ENCODE results near the gene OR10V1. TPM values are rescaled to one million over a fixed set of nuclear protein-coding genes. Genes with fewer than 3 reads are reported as not detected.
"Not testable (repeated sequence)": the region's sequence is repeated elsewhere in the genome, so short reads cannot be mapped to it uniquely, and the experiment has no call there.

Gene OR10V1
- total RNA-seq, 4 donors from 2014 or later: not detected

- no peak for ATAC-seq
- Histone ChIP-seq H3K27me3 (peaks cover 14% of the 10 kb centered on the region), H3K36me3 (no peaks in the 10 kb centered on the region), H3K4me1 (no peaks in the 10 kb centered on the region), H3K9me3 (no peaks in the 10 kb centered on the region), H3K4me3 (no peak overlapping the region), H3K27ac (no peak overlapping the region)
- WGBS, 2 donors (ENCODE audit: low coverage in 1 of 2): 67 to 78% methylated on average over 3 of the region's 3 CpGs
- TF ChIP-seq EP300 (IDR thresholded peaks at IDR 0.05): no peak
- TF ChIP-seq, protein P1, sequence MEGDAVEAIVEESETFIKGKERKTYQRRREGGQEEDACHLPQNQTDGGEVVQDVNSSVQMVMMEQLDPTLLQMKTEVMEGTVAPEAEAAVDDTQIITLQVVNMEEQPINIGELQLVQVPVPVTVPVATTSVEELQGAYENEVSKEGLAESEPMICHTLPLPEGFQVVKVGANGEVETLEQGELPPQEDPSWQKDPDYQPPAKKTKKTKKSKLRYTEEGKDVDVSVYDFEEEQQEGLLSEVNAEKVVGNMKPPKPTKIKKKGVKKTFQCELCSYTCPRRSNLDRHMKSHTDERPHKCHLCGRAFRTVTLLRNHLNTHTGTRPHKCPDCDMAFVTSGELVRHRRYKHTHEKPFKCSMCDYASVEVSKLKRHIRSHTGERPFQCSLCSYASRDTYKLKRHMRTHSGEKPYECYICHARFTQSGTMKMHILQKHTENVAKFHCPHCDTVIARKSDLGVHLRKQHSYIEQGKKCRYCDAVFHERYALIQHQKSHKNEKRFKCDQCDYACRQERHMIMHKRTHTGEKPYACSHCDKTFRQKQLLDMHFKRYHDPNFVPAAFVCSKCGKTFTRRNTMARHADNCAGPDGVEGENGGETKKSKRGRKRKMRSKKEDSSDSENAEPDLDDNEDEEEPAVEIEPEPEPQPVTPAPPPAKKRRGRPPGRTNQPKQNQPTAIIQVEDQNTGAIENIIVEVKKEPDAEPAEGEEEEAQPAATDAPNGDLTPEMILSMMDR (IDR thresholded peaks at IDR 0.05): no peak
- no peak for TF ChIP-seq POLR2AphosphoS5 (IDR thresholded peaks at IDR 0.05)
- TF ChIP-seq POLR2A (IDR thresholded peaks at IDR 0.05): no peak
Observed at GRCh38 chr11:59710136-59710847, 3.4 kb downstream of the OR10V1 start.

DNA sequence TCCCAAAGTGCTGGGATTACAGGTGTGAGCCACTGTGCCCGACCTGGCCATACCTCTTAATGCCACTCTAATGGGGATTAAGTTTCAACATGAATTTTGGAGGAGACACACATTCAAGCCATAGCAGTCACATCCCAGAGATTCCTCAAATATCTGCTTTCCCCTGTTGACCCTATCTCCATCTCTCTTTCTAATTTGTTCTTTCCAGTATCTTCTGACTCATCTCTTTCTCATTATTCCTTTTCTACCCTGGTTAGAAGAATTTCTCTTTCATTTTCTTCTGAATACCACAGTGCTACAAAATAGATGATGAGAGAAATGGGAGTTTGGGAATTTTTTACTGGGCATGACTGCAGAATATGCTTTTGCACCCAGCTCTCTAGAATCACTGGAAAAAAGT, 5.1 kb downstream of the OR10V1 start:
- TF ChIP-seq POLR2A (IDR thresholded peaks at IDR 0.05) (no peak), EP300 (IDR thresholded peaks at IDR 0.05) (no peak), POLR2AphosphoS5 (IDR thresholded peaks at IDR 0.05) (no peak)
- TF ChIP-seq, protein P1 (IDR thresholded peaks at IDR 0.05): no peak
- Histone ChIP-seq H3K4me3 (no peak overlapping the region), H3K27ac (no peak overlapping the region), H3K4me1 (no peaks in the 10 kb centered on the region), H3K36me3 (no peaks in the 10 kb centered on the region), H3K9me3 (no peaks in the 10 kb centered on the region), H3K27me3 (peaks cover 14% of the 10 kb centered on the region)
- 29 to 80% methylated on average over 1 of the region's 1 CpG for WGBS, 2 donors (ENCODE audit: low coverage in 1 of 2)
- no peak for ATAC-seq

GRCh38 chr11:59707371-59707770, 6.3 kb downstream of the OR10V1 start:
- no peaks in the 10 kb centered on the region for H3K9me3 ChIP-seq
- WGBS, 2 donors (ENCODE audit: low coverage in 1 of 2): 73 to 83% methylated on average over 1 of the region's 1 CpG
- H3K4me1 ChIP-seq: no peaks in the 10 kb centered on the region
- ATAC-seq: no peak
- no peak overlapping the region for H3K27ac ChIP-seq
- H3K27me3 ChIP-seq: peaks cover 9% of the 10 kb centered on the region
- TF ChIP-seq POLR2AphosphoS5 (IDR thresholded peaks at IDR 0.05) (no peak), EP300 (IDR thresholded peaks at IDR 0.05) (no peak)
- no peaks in the 10 kb centered on the region for H3K36me3 ChIP-seq
- H3K4me3 ChIP-seq: no peak overlapping the region

DNA sequence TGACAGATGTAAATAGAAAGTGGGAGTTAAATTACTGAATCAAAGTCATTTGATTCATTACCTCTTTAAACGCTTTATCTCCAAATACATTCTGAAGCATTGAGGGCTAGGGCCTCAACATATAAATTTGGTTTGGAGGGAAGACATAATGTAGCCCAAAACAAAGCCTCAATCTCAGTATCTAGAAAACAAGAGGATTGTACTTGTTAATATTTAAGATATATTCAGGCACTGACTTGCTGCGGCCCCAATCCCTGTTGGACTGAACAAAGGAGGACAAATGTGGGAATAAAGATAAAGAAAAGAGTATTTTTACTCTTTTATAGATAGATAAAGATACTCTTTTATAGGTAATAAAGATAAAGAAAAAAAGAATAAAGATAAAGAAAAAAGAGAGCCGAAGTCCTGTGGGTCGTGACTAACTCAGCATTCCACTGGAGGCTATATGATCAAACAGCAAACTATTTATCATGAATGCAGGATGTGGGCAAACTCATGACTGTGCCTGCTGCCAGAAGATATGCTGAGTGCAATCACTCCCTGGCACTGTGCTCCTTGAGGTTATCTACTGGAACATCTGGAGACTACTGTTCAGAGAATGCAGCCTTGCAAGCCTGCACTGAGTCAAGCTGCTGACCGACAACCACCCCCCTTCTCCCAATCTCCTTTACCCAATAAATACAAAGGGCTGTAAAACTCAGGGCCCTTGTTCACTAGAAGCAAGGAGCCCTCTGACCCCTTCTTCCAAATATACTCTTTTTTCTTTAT, 6.9 kb downstream of the OR10V1 start:
- H3K27me3 ChIP-seq: peaks cover 9% of the 10 kb centered on the region
- no peak for ATAC-seq
- H3K9me3 ChIP-seq: no peaks in the 10 kb centered on the region
- no peak overlapping the region for H3K27ac ChIP-seq
- H3K4me1 ChIP-seq: no peaks in the 10 kb centered on the region
- no peak for TF ChIP-seq EP300 (IDR thresholded peaks at IDR 0.05)
- no peak for TF ChIP-seq POLR2A (IDR thresholded peaks at IDR 0.05)
- TF ChIP-seq POLR2AphosphoS5 (IDR thresholded peaks at IDR 0.05): no peak
- TF ChIP-seq, protein P1 (IDR thresholded peaks at IDR 0.05): no peak
- no peaks in the 10 kb centered on the region for H3K36me3 ChIP-seq
- 87 to 100% methylated on average over 2 to 5 of the region's 5 CpGs for WGBS, 2 donors (ENCODE audit: low coverage in 1 of 2)
- no peak overlapping the region for H3K4me3 ChIP-seq

GRCh38 chr11:59705294-59705693, 8.4 kb downstream of the OR10V1 start:
- ATAC-seq: no peak
- Histone ChIP-seq H3K27ac (no peak overlapping the region), H3K4me1 (no peaks in the 10 kb centered on the region), H3K4me3 (no peak overlapping the region), H3K27me3 (peaks cover 9% of the 10 kb centered on the region), H3K9me3 (no peaks in the 10 kb centered on the region), H3K36me3 (no peaks in the 10 kb centered on the region)
- 76 to 83% methylated on average over 2 to 5 of the region's 6 CpGs for WGBS, 2 donors (ENCODE audit: low coverage in 1 of 2)
- TF ChIP-seq EP300 (IDR thresholded peaks at IDR 0.05) (no peak), POLR2AphosphoS5 (IDR thresholded peaks at IDR 0.05) (no peak), POLR2A (IDR thresholded peaks at IDR 0.05) (no peak)
- TF ChIP-seq, protein P1 (IDR thresholded peaks at IDR 0.05): no peak

DNA sequence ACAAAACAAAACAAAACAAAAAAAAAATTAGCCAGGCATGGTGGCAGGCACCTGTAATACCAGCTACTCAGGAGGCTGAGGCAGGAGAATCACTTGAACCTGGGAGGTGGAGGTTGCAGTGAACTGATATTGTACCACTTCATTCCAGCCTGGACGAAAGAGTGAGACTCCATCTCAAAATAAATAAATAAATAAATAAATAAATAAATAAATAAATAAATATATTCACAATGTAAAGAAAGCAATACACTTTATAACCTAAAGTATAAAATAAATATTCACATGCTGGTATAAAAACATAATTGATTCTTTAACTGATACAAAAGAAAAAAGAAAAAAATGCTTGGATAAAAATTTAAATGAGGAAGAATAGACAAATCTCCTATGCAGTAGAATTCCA, 10.1 kb downstream of the OR10V1 start:
- H3K9me3 ChIP-seq, ATAC-seq, H3K4me1 ChIP-seq, H3K4me3 ChIP-seq, H3K36me3 ChIP-seq, H3K27ac ChIP-seq, H3K27me3 ChIP-seq: not testable (repeated sequence)
- 50% methylated on average over 1 of the region's 1 CpG; no CpG with 5 or more reads in 1 of the 2 donors for WGBS, 2 donors (ENCODE audit: low coverage in 1 of 2)

DNA sequence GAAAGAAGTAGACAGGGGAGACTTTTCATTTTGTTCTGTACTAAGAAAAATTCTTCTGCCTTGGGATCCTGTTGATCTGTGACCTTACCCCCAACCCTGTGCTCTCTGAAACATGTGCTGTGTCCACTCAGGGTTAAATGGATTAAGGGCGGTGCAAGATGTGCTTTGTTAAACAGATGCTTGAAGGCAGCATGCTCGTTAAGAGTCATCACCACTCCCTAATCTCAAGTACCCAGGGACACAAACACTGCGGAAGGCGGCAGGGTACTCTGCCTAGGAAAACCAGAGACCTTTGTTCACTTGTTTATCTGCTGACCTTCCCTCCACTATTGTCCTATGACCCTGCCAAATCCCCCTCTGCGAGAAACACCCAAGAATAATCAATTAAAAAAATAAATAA, 13.5 kb downstream of the OR10V1 start:
- H3K27me3 ChIP-seq, H3K9me3 ChIP-seq, ATAC-seq, H3K4me3 ChIP-seq, H3K4me1 ChIP-seq, H3K27ac ChIP-seq, H3K36me3 ChIP-seq: not testable (repeated sequence)
- 60 to 90% methylated on average over 2 to 3 of the region's 5 CpGs for WGBS, 2 donors (ENCODE audit: low coverage in 1 of 2)

All from gastroesophageal sphincter (tissue), 4 donors.